ENCODE measurements around the gene NTMT2.

DNA sequence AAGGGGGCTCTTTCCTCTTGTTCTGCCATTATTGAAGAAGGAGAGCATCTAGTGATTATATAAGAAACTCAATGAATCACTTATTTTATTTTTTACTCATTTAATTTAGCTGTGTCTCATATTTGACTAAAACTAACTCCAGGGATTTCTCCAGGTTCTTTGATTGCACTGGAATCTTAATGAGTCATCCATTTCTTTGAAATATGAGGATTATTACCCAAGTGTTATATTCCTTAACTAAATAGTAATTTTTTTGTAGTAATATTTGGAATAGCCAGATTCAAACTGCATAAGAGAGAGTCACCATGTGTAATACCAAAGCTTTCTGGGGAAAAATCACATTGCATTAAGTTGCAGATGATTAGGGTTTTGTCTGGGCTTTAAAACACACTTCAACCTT is 59.5 kb downstream of the NTMT2 start:
- TF ChIP-seq, protein P1, sequence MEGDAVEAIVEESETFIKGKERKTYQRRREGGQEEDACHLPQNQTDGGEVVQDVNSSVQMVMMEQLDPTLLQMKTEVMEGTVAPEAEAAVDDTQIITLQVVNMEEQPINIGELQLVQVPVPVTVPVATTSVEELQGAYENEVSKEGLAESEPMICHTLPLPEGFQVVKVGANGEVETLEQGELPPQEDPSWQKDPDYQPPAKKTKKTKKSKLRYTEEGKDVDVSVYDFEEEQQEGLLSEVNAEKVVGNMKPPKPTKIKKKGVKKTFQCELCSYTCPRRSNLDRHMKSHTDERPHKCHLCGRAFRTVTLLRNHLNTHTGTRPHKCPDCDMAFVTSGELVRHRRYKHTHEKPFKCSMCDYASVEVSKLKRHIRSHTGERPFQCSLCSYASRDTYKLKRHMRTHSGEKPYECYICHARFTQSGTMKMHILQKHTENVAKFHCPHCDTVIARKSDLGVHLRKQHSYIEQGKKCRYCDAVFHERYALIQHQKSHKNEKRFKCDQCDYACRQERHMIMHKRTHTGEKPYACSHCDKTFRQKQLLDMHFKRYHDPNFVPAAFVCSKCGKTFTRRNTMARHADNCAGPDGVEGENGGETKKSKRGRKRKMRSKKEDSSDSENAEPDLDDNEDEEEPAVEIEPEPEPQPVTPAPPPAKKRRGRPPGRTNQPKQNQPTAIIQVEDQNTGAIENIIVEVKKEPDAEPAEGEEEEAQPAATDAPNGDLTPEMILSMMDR (IDR thresholded peaks at IDR 0.05) = no peak
- TF ChIP-seq POLR2A (IDR thresholded peaks at IDR 0.05) = no peak
